ENCODE data around the gene SCCPDH. TPM values are rescaled to one million over a fixed set of nuclear protein-coding genes. Genes with fewer than 3 reads are reported as not detected.

The SCCPDH gene
- total RNA-seq, 1 donor from 2014 or later = 2.8 TPM

GRCh38 chr1:246753670-246754535 lies 29.7 kb downstream of the SCCPDH start:
- peak; percentile 64 for ATAC-seq

- no peak for ATAC-seq
Measured at GRCh38 chr1:246755419-246755818, 31.2 kb downstream of the SCCPDH start.

- no peak for ATAC-seq
Measured at GRCh38 chr1:246760422-246761347, 36.5 kb downstream of the SCCPDH start.

- ATAC-seq = no peak
Measured at GRCh38 chr1:246761396-246761795, 37.2 kb downstream of the SCCPDH start.

- no peak for ATAC-seq
Measured at GRCh38 chr1:246765521-246765920, 41.3 kb downstream of the SCCPDH start.

- ATAC-seq = peak; percentile 70
Measured at GRCh38 chr1:246768403-246769020, 44.3 kb downstream of the SCCPDH start.

GRCh38 chr1:246769306-246769705 lies 45.1 kb downstream of the SCCPDH start:
- ATAC-seq = peak; percentile 93

- no peak for ATAC-seq
Measured at GRCh38 chr1:246771366-246771765, 47.2 kb downstream of the SCCPDH start.

GRCh38 chr1:246772686-246773085 lies 48.5 kb downstream of the SCCPDH start:
- ATAC-seq = no peak

- ATAC-seq = peak; percentile 84
Measured at GRCh38 chr1:246773213-246773641, 49.0 kb downstream of the SCCPDH start.

GRCh38 chr1:246775531-246776385 lies 51.5 kb downstream of the SCCPDH start:
- ATAC-seq = no peak

- ATAC-seq = no peak
Measured at GRCh38 chr1:246776923-246777322, 52.7 kb downstream of the SCCPDH start.

- no peak for ATAC-seq
Measured at GRCh38 chr1:246778663-246779062, 54.5 kb downstream of the SCCPDH start.

- ATAC-seq = no peak
Measured at GRCh38 chr1:246779561-246780175, 55.5 kb downstream of the SCCPDH start.

- no peak for ATAC-seq
Measured at GRCh38 chr1:246780264-246780663, 56.1 kb downstream of the SCCPDH start.

GRCh38 chr1:246781212-246781611 lies 57.0 kb downstream of the SCCPDH start:
- no peak for ATAC-seq

GRCh38 chr1:246782120-246782900 lies 58.1 kb downstream of the SCCPDH start:
- ATAC-seq = no peak

- ATAC-seq = peak; percentile 39
Measured at GRCh38 chr1:246784621-246785493, 60.6 kb downstream of the SCCPDH start.

- ATAC-seq = peak; percentile 22
Measured at GRCh38 chr1:246785494-246786111, 61.4 kb downstream of the SCCPDH start.
